PC-9 (cell line): ENCODE measurements around the gene CISD3. TPM values are rescaled to one million over a fixed set of nuclear protein-coding genes. Genes with fewer than 3 reads are reported as not detected.

Source experiments
- BruUV-seq: library from RNA; stranded (reverse); fragments of 400-500 nt; replicated peaks from 2 replicates; lab custom pipeline; 2021; lab: Mats Ljungman, UMichigan
- CTCF ChIA-PET: fragments of 300-600 bp; sonication (Branson Sonifier 250); formaldehyde crosslinking; loops from one replicate; lab custom pipeline; 2022; ENCODE audit warnings: antibody characterized with exemption; lab: Charles Lee
- POLR2A ChIA-PET: fragments of 300-600 bp; sonication (Branson Sonifier 250); formaldehyde crosslinking; loops from one replicate; lab custom pipeline; 2022; ENCODE audit warnings: antibody characterized with exemption; ENCODE audit not compliant: unreplicated experiment; lab: Charles Lee
- DNase-seq, 2 experiments: peaks; one replicate each; pipeline versions ENCODE4 v3.0.0 to v3.0.0-alpha.2; 2015 to 2022; ENCODE audit warnings: mixed read lengths in 1 of 2
- H2AFZ ChIP-seq: fragments of 200-600 bp; sonication (generic); 2 replicates; pipeline ENCODE4 v1.8.1; 2017; ENCODE audit warnings: antibody characterized with exemption
- H3F3A ChIP-seq: fragments of 200-600 bp; sonication (generic); 2 replicates; pipeline ENCODE4 v1.8.1; 2017; ENCODE audit warnings: antibody characterized with exemption, mild to moderate bottlenecking, low read depth; ENCODE audit not compliant: insufficient read depth
- H3K27ac ChIP-seq: fragments of 200-600 bp; sonication (generic); 2 replicates; pipeline ENCODE4 v1.6.1; 2016; ENCODE audit warnings: mixed run types
- H3K27me3 ChIP-seq: fragments of 200-600 bp; sonication (generic); 2 replicates; pipeline ENCODE4 v1.6.1; 2016; ENCODE audit warnings: low read depth, mixed run types; ENCODE audit not compliant: insufficient read depth
- H3K36me3 ChIP-seq: fragments of 200-600 bp; sonication (generic); 2 replicates; pipeline ENCODE4 v1.6.1; 2016; ENCODE audit warnings: low read depth, mixed run types
- H3K4me1 ChIP-seq: fragments of 200-600 bp; sonication (generic); replicated peaks from 2 replicates; pipeline ENCODE4 v1.6.1; 2016; ENCODE audit warnings: mixed run types; ENCODE audit not compliant: insufficient read depth
- H3K4me2 ChIP-seq: fragments of 200-600 bp; sonication (generic); 2 replicates; pipeline ENCODE4 v1.6.1; 2017; ENCODE audit warnings: mixed run types
- H3K4me3 ChIP-seq: fragments of 200-600 bp; sonication (generic); 2 replicates; pipeline ENCODE4 v1.6.1; 2016; ENCODE audit warnings: mixed run types
- H3K79me2 ChIP-seq: fragments of 200-600 bp; sonication (generic); 2 replicates; pipeline ENCODE4 v1.6.1; 2017; ENCODE audit warnings: low read depth, mixed run types
- H3K9me2 ChIP-seq: fragments of 200-600 bp; sonication (generic); 2 replicates; pipeline ENCODE4 v1.8.1; 2017; ENCODE audit warnings: mild to moderate bottlenecking; ENCODE audit not compliant: insufficient read depth
- H3K9me3 ChIP-seq: fragments of 200-600 bp; sonication (generic); 2 replicates; pipeline ENCODE4 v1.8.1; 2016; ENCODE audit warnings: low read depth; ENCODE audit not compliant: insufficient read depth
- H4K20me1 ChIP-seq: fragments of 200-600 bp; sonication (generic); 2 replicates; pipeline ENCODE4 v1.8.1; 2017; ENCODE audit not compliant: insufficient read depth
- EZH2 ChIP-seq: fragments of 200-600 bp; sonication (generic); IDR thresholded peaks from 2 replicates; pipeline ENCODE4 v1.8.0; 2017; ENCODE audit warnings: antibody characterized with exemption, low read depth
- intact Hi-C: fragments of 100-400 bp; cut with micrococcal nuclease; formaldehyde crosslinking; loops from one replicate; pipeline ENCODE4 v1.10.0; 2022; ENCODE audit not compliant: unreplicated experiment
- total RNA-seq: library from RNA; stranded (reverse); gene quantifications from 2 replicates; pipeline ENCODE4 v1.2.3, GENCODE V29; 2021
- TF ChIP-seq, protein P1 (sequence below): fragments of 200-600 bp; sonication (generic); conservative IDR thresholded peaks from 2 replicates; pipeline ENCODE4 v1.6.1; 2017; ENCODE audit warnings: mixed run types, antibody characterized with exemption, mild to moderate bottlenecking, moderate library complexity

CISD3 gene
- total RNA-seq, 1 experiment from 2014 or later, result 36.6 TPM

DNA sequence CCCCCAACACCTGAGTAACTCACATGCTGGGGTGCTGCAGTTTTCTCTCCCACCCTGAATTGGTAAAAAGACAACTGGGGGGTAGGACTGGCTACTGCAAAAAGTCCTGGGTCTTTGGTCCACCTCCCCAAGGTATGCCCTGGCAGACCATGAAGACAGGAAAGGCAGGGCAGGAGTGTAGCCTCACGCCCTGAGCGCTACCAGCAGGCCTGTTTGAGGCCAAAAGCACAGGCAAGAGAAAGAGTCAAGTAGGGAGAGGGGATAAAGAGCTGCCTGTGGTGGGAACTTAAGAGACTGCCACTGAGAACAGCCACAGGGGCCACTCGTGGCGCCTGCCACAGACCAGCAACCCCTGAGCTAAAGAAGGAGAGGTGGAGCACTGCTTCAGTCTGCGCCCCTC, 36.2 kb downstream of the CISD3 start:
- Histone ChIP-seq H3K27me3 (no peaks in the 10 kb centered on the region), H2AFZ (no peak overlapping the region), H3K9me3 (no peaks in the 10 kb centered on the region), H3F3A (peaks cover 31% of the 10 kb centered on the region), H3K4me3 (no peak overlapping the region), H3K27ac (no peak overlapping the region), H3K9me2 (no peaks in the 10 kb centered on the region), H3K36me3 (peaks cover 5% of the 10 kb centered on the region; the same call in 1 of the 2 replicates), H3K4me1 (no peaks in the 10 kb centered on the region), H3K4me2 (no peak overlapping the region), H4K20me1 (0 out of 2 replicates have a peak, but pooled peaks cover 9% of the 10 kb centered on the region), H3K79me2 (no peaks in the 10 kb centered on the region)
- no peak for TF ChIP-seq EZH2
- TF ChIP-seq, protein P1, sequence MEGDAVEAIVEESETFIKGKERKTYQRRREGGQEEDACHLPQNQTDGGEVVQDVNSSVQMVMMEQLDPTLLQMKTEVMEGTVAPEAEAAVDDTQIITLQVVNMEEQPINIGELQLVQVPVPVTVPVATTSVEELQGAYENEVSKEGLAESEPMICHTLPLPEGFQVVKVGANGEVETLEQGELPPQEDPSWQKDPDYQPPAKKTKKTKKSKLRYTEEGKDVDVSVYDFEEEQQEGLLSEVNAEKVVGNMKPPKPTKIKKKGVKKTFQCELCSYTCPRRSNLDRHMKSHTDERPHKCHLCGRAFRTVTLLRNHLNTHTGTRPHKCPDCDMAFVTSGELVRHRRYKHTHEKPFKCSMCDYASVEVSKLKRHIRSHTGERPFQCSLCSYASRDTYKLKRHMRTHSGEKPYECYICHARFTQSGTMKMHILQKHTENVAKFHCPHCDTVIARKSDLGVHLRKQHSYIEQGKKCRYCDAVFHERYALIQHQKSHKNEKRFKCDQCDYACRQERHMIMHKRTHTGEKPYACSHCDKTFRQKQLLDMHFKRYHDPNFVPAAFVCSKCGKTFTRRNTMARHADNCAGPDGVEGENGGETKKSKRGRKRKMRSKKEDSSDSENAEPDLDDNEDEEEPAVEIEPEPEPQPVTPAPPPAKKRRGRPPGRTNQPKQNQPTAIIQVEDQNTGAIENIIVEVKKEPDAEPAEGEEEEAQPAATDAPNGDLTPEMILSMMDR, result no peak
- ChIA-PET POLR2A (no interaction called here), CTCF (no interaction called here)
- DNase-seq, result no peak
- intact Hi-C loops, result no loop called here
- no TSS peak for BruUV-seq

DNA sequence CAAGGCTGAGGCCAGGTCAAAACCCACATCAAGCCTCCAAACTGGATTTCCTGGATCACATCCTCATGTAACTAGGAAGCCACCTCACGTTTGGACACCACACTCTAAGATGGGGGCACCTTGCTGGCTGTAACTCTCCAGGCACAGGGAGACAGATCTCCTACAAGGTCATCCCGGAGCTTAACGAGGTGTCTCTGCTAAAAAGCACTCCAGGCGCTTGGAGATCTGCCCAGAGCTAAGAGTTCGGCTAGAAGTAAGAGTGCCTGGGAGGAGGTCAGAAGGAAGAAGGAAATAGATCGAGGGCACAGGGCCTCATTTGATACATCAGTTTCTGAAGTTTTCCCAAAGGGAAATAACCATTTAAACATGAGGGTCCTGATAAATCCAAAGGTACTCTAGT, 38.3 kb downstream of the CISD3 start:
- intact Hi-C loops, result no loop called here
- H3K27me3 ChIP-seq, result no peaks in the 10 kb centered on the region
- H3K27ac ChIP-seq, result no peak overlapping the region
- TF ChIP-seq, protein P1, result no peak
- no peak for TF ChIP-seq EZH2
- H3K79me2 ChIP-seq, result no peaks in the 10 kb centered on the region
- H3K4me1 ChIP-seq, result no peaks in the 10 kb centered on the region
- no peak for DNase-seq
- H3K4me3 ChIP-seq, result no peak overlapping the region
- 0 out of 2 replicates have a peak, but pooled peaks cover 3% of the 10 kb centered on the region for H4K20me1 ChIP-seq
- H3K36me3 ChIP-seq, result peaks cover 12% of the 10 kb centered on the region; the same call in 1 of the 2 replicates
- POLR2A ChIA-PET, result no interaction called here
- BruUV-seq, result no TSS peak
- peaks cover 23% of the 10 kb centered on the region for H3F3A ChIP-seq
- H3K9me3 ChIP-seq, result no peaks in the 10 kb centered on the region
- CTCF ChIA-PET, result no interaction called here
- H3K4me2 ChIP-seq, result no peak overlapping the region
- H2AFZ ChIP-seq, result no peak overlapping the region
- H3K9me2 ChIP-seq, result no peaks in the 10 kb centered on the region

GRCh38 chr17:38773258-38773657, 43.1 kb downstream of the CISD3 start:
- no peak for DNase-seq
- H3K9me2 ChIP-seq, result no peaks in the 10 kb centered on the region
- H3K79me2 ChIP-seq, result no peaks in the 10 kb centered on the region
- peaks cover 13% of the 10 kb centered on the region; the same call in 1 of the 2 replicates for H3K36me3 ChIP-seq
- no peaks in the 10 kb centered on the region for H3K4me1 ChIP-seq
- H3K4me3 ChIP-seq, result no peak overlapping the region
- TF ChIP-seq, protein P1, result no peak
- no peak for TF ChIP-seq EZH2
- peaks cover 6% of the 10 kb centered on the region for H3F3A ChIP-seq
- ChIA-PET POLR2A (interaction anchor here (0.6 kb wide), 1 partner anchor 27 kb away, joined by 3 read pairs; no protein-coding TSS in a partner anchor), CTCF (no interaction called here)
- no peak overlapping the region for H3K4me2 ChIP-seq
- no peak overlapping the region for H2AFZ ChIP-seq
- H3K9me3 ChIP-seq, result no peaks in the 10 kb centered on the region
- no peaks in the 10 kb centered on the region for H4K20me1 ChIP-seq
- BruUV-seq, result no TSS peak
- no peaks in the 10 kb centered on the region for H3K27me3 ChIP-seq
- H3K27ac ChIP-seq, result no peak overlapping the region
- intact Hi-C loops, result no loop called here
